HepG2 (cell line): ENCODE results near the gene POC1A. TPM values are rescaled to one million over a fixed set of nuclear protein-coding genes. Genes with fewer than 3 reads are reported as not detected.

Experiments used
- CBFB ChIP-seq: sonication (generic); formaldehyde crosslinking; IDR thresholded peaks from 2 replicates; pipeline ENCODE4 v1.4.0; 2020; ENCODE audit warnings: missing genetic modification reagents
- CEBPG ChIP-seq: IDR thresholded peaks from 2 replicates; pipeline ENCODE4 v1.6.1; 2016
- DMTF1 ChIP-seq: sonication (generic); formaldehyde crosslinking; IDR thresholded peaks from 2 replicates; pipeline ENCODE4 v1.4.0; 2020; ENCODE audit warnings: mild to moderate bottlenecking, missing genetic modification reagents
- MATR3 ChIP-seq: sonication (generic); formaldehyde crosslinking; IDR thresholded peaks from 2 replicates; pipeline ENCODE4 v1.4.0; 2020; ENCODE audit warnings: missing genetic modification reagents
- MAX ChIP-seq: IDR thresholded peaks from 2 replicates; pipeline ENCODE4 v1.6.1; 2012; ENCODE audit warnings: inconsistent platforms
- NFE2L2 ChIP-seq: fragments of 150-350 bp; IDR thresholded peaks from 2 replicates; pipeline ENCODE4 v1.6.1; 2014; ENCODE audit warnings: low read length
- NR2F6 ChIP-seq, 2 experiments: IDR thresholded peaks; 2 replicates each; pipeline ENCODE4 v1.6.1; 2016; ENCODE audit warnings: antibody characterized with exemption in 1 of 2, mild to moderate bottlenecking in 1 of 2
- SALL1 ChIP-seq: sonication (generic); formaldehyde crosslinking; IDR thresholded peaks from 2 replicates; pipeline ENCODE4 v1.8.0; 2022; ENCODE audit warnings: mild to moderate bottlenecking, missing genetic modification reagents
- SRSF1 ChIP-seq: fragments of 200-400 bp; formaldehyde crosslinking; optimal IDR thresholded peaks from 2 replicates; pipeline ENCODE3; 2017; ENCODE audit warnings: mild to moderate bottlenecking, low read depth, low read length, moderate library complexity
- ZBTB14 ChIP-seq: sonication (generic); formaldehyde crosslinking; IDR thresholded peaks from 2 replicates; pipeline ENCODE4 v1.4.0; 2020; ENCODE audit warnings: missing genetic modification reagents
- ZBTB20 ChIP-seq: sonication (generic); formaldehyde crosslinking; IDR thresholded peaks from 2 replicates; pipeline ENCODE4 v1.8.1; 2023; ENCODE audit warnings: missing genetic modification reagents, low read depth, mild to moderate bottlenecking, borderline replicate concordance
- ZBTB44 ChIP-seq: sonication (generic); formaldehyde crosslinking; IDR thresholded peaks from 2 replicates; pipeline ENCODE4 v1.4.0; 2020; ENCODE audit warnings: missing genetic modification reagents
- ZNF329 ChIP-seq: sonication (generic); formaldehyde crosslinking; IDR thresholded peaks from 2 replicates; pipeline ENCODE4 v1.9.0; 2021; ENCODE audit warnings: low read depth, mild to moderate bottlenecking, missing genetic modification reagents
- ZNF362 ChIP-seq: sonication (generic); formaldehyde crosslinking; IDR thresholded peaks from 2 replicates; pipeline ENCODE4 v1.4.0; 2020; ENCODE audit warnings: missing genetic modification reagents, mild to moderate bottlenecking, borderline replicate concordance
- ZNF512B ChIP-seq: sonication (generic); formaldehyde crosslinking; IDR thresholded peaks from 2 replicates; pipeline ENCODE4 v1.5.1; 2020; ENCODE audit warnings: missing genetic modification reagents, mild to moderate bottlenecking, borderline replicate concordance
- ZNF629 ChIP-seq: sonication (generic); formaldehyde crosslinking; conservative IDR thresholded peaks from 2 replicates; pipeline ENCODE4 v1.5.0; 2020; ENCODE audit warnings: missing genetic modification reagents
- ZNF747 ChIP-seq: sonication (generic); formaldehyde crosslinking; IDR thresholded peaks from 2 replicates; pipeline ENCODE4 v1.8.1; 2023; ENCODE audit warnings: missing genetic modification reagents, mild to moderate bottlenecking, borderline replicate concordance
- polyA plus RNA-seq, 8 experiments: library from polyadenylated mRNA; depleted of rRNA in 3 of 8; stranded (reverse) in 7 of 8; unstranded in 1 of 8; fragments of >200 nt; fragmentation: Illumina TruSeq in 4 of 8; extraction: Trizol in 4 of 8; gene quantifications; 2 replicates each; pipeline versions ENCODE4 v1.2.1 to v1.2.3, GENCODE V29; 2011 to 2016; ENCODE audit warnings: low read depth in 4 of 8, missing spikeins in 1 of 8, mixed read lengths in 1 of 8; ENCODE audit not compliant: insufficient read depth in 1 of 8
- total RNA-seq, 5 experiments: library from RNA; depleted of rRNA; stranded (reverse); fragments of >200 nt; fragmentation: Illumina TruSeq; extraction: Trizol; gene quantifications; 2 replicates each; pipeline ENCODE4 v1.2.3, GENCODE V29; 2016; ENCODE audit warnings: low read depth in 1 of 5

Gene POC1A
- total and polyA plus RNA-seq, 2 of the 13 experiments (the other 11 are each of a cell fraction or from before 2014, with no cell fraction given): 14.6 to 20.0 TPM

GRCh38 chr3:52080830-52081719 lies 73.1 kb downstream of the POC1A start (continued):
- no peak for TF ChIP-seq ZBTB44 (CRISPR knock-in tag)
- TF ChIP-seq ZNF629 (CRISPR knock-in tag): no peak
- TF ChIP-seq ZNF329 (CRISPR knock-in tag): peak; percentile 58; the same call in 1 of the 2 replicates
- TF ChIP-seq SALL1: peak; percentile 86
- TF ChIP-seq ZNF512B (CRISPR knock-in tag): no peak
- TF ChIP-seq ZBTB20 (CRISPR knock-in tag): peak; percentile 86; the same call in 1 of the 2 replicates
- peak; percentile 97 for TF ChIP-seq NR2F6 (IDR thresholded peaks at IDR 0.05)
- peak; percentile 94 for TF ChIP-seq NR2F6 (CRISPR knock-in tag; IDR thresholded peaks at IDR 0.05)
- peak; percentile 25; the same call in 1 of the 2 replicates for TF ChIP-seq CEBPG (CRISPR knock-in tag)
- TF ChIP-seq MAX: peak; percentile 68; the same call in 1 of the 2 replicates
- no peak for TF ChIP-seq MATR3
- no peak for TF ChIP-seq SRSF1
- TF ChIP-seq ZNF362 (CRISPR knock-in tag): no peak
- TF ChIP-seq NFE2L2: no peak
- TF ChIP-seq ZNF747 (CRISPR knock-in tag): peak; percentile 57; the same call in 1 of the 2 replicates
- no peak for TF ChIP-seq CBFB (CRISPR knock-in tag)
- TF ChIP-seq DMTF1 (CRISPR knock-in tag): no peak
- no peak for TF ChIP-seq ZBTB14 (CRISPR knock-in tag)
